Stimulated activated effector memory CD8-positive, alpha-beta T cell treated with anti-CD3 and anti-CD28 coated beads, Interleukin-12 subunit alpha, Interleukin-12 subunit beta, amount 100 ng/mL, for 72 hours (primary cell): ENCODE measurements around the gene KRTAP19-7.

Experiments used
- ATAC-seq: fragments of 150-1000 bp; cut with Tn5 transposase; 2 replicates; pipeline ENCODE4 v1.10.0; 2021
- DNase-seq, 2 donors: peaks; one replicate each; pipeline ENCODE4 v3.0.0; 2021 to 2022; ENCODE audit warnings: low spot score in 2 of 2
- H3K27ac Mint-ChIP-seq: one replicate; pipeline ENCODE4 v1.8.0; 2022; ENCODE audit warnings: mild to moderate bottlenecking, mixed read lengths
- H3K36me3 Mint-ChIP-seq: one replicate; pipeline ENCODE4 v1.8.0; 2022; ENCODE audit warnings: mild to moderate bottlenecking, mixed read lengths
- H3K4me1 Mint-ChIP-seq: one replicate; pipeline ENCODE4 v1.8.0; 2022; ENCODE audit warnings: mixed read lengths
- H3K4me3 Mint-ChIP-seq: one replicate; pipeline ENCODE4 v1.8.0; 2022; ENCODE audit warnings: mild to moderate bottlenecking, mixed read lengths
- H3K9me3 Mint-ChIP-seq: one replicate; pipeline ENCODE4 v1.8.0; 2022; ENCODE audit warnings: mixed read lengths

The KRTAP19-7 gene

DNA sequence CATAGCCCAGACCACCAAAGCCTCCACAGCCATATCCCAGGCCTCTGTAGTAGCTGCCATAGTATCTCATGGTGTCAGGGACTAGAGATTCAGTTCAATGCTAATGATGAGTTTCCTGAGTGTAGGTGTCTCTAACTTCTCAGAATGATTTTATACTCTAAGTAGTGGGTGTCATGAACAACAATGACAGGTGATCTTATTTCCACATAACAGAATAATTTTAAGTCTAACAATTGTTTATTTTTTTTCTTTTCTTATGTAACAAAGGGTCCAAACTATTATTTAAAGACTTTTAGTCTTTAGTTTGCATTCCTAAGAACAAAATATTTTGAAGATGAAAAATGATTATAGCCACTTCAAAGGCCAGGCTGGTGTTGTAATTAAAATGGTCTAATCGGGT lies 19.4 kb downstream of the KRTAP19-7 start, which contains the start of gene KRTAP19-6:
TSS of gene KRTAP19-6 (minus strand) at position 101 of the 400 bp plus-strand sequence. CDS start at position 70, 31 bp downstream.
- ATAC-seq (no peak), DNase-seq (no peak)
- no peak within 1 kb of the TSS for H3K27ac Mint-ChIP-seq
- H3K9me3 Mint-ChIP-seq: peaks cover 3% of the 10 kb centered on the region
- no peaks in the 10 kb centered on the region for H3K36me3 Mint-ChIP-seq
- H3K4me3 Mint-ChIP-seq: no peak within 1 kb of the TSS
- no peaks in the 10 kb centered on the region for H3K4me1 Mint-ChIP-seq

DNA sequence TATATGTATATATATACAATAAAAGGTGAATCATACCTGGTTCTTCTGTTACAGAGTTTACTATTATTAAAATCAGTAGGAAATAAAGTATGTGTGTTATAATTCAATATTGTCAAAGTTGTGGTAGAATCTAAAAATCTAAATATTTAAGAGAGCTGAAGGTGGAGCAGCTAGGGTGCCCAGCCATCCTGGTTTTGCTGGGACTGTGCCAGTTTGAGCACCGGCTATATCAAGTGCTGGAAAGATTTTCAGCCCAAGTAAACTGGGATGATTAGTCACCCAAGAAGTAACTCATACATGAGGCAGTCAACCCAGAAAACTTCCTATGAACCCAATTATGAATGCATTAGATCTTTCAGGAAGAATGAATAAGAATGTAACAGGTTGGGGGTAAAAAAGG lies 42.2 kb downstream of the KRTAP19-7 start:
- Mint-ChIP-seq H3K27ac (no peak overlapping the region), H3K4me1 (no peaks in the 10 kb centered on the region), H3K4me3 (no peak overlapping the region), H3K36me3 (no peaks in the 10 kb centered on the region), H3K9me3 (peaks cover 7% of the 10 kb centered on the region)
- no peak for DNase-seq
- no peak for ATAC-seq

DNA sequence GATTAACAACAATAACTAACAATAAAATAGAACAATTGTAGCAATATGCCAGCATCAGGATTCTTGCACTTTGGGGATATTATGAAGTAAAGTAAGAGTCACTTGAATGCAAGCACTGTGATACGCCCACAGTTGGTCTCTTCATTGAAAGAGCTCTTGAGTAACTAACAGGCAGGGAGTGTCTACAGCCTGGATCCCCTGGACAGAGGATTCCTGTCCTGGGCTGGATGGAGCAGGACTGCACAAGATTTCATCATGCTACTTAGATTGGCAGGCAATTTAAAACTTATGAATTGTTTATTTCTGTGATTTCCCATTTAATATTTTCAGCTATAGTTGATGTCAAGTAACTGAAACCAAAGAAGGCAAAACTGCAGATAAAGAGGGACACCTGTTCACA lies 45.4 kb downstream of the KRTAP19-7 start:
- DNase-seq (no peak), ATAC-seq (no peak)
- Mint-ChIP-seq H3K4me3 (no peak overlapping the region), H3K4me1 (no peaks in the 10 kb centered on the region), H3K36me3 (no peaks in the 10 kb centered on the region), H3K9me3 (peaks cover 7% of the 10 kb centered on the region), H3K27ac (no peak overlapping the region)
